Fibroblast of lung (primary cell): Measurements from ENCODE around the gene GFOD2.

Experiments used
- EZH2 ChIP-seq: IDR thresholded peaks from 2 replicates; pipeline ENCODE4 v1.5.1; 2012; ENCODE audit warnings: low read length, control low read depth, mild to moderate bottlenecking; ENCODE audit errors: missing control alignments
- TF ChIP-seq, protein P1 (sequence below), 2 donors: IDR thresholded peaks in 1 of 2; conservative IDR thresholded peaks in 1 of 2; 1 replicate in 1 of 2; 2 replicates in 1 of 2; pipeline ENCODE4 v1.5.1; 2011 to 2012; ENCODE audit warnings: low read length in 2 of 2, control low read depth in 1 of 2, inconsistent platforms in 1 of 2, low read depth in 1 of 2, mild to moderate bottlenecking in 1 of 2

- no peak for TF ChIP-seq EZH2
- TF ChIP-seq, protein P1, sequence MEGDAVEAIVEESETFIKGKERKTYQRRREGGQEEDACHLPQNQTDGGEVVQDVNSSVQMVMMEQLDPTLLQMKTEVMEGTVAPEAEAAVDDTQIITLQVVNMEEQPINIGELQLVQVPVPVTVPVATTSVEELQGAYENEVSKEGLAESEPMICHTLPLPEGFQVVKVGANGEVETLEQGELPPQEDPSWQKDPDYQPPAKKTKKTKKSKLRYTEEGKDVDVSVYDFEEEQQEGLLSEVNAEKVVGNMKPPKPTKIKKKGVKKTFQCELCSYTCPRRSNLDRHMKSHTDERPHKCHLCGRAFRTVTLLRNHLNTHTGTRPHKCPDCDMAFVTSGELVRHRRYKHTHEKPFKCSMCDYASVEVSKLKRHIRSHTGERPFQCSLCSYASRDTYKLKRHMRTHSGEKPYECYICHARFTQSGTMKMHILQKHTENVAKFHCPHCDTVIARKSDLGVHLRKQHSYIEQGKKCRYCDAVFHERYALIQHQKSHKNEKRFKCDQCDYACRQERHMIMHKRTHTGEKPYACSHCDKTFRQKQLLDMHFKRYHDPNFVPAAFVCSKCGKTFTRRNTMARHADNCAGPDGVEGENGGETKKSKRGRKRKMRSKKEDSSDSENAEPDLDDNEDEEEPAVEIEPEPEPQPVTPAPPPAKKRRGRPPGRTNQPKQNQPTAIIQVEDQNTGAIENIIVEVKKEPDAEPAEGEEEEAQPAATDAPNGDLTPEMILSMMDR (conservative IDR thresholded peaks at IDR 0.05 in 1 of 2, IDR thresholded peaks at IDR 0.05 in 1 of 2; ENCODE audit: low read depth in 1 of 2, low read length in 2 of 2), result no peak
These were observed 53.5 kb downstream of the GFOD2 start for GRCh38 chr16:67665598-67665997.
